ENCODE results near the gene CLDN18.

CLDN18 gene

GRCh38 chr3:138009476-138010272 lies at the start of gene CLDN18:
TSS of gene CLDN18 (plus strand) at chr3:138010165. CDS start at chr3:138010226, 61 bp downstream.
- Histone ChIP-seq H3K4me3 (ENCODE audit: insufficient read length, low read depth) (no peak within 1 kb of the TSS), H3K27me3 (ENCODE audit: insufficient read depth, insufficient read length) (no peaks in the 10 kb centered on the region), H3K4me1 (ENCODE audit: insufficient read depth, insufficient read length) (no peaks in the 10 kb centered on the region), H3K9me3 (ENCODE audit: insufficient read depth, low read length) (peaks cover 5% of the 10 kb centered on the region; the same call in 1 of the 2 replicates), H3K36me3 (ENCODE audit: insufficient read depth, insufficient read length, low read length) (no peaks in the 10 kb centered on the region), H3K9ac (ENCODE audit: insufficient read length, low read depth) (no peak within 1 kb of the TSS)
- TF ChIP-seq ZNF274 (IDR thresholded peaks at IDR 0.05; ENCODE audit: low read depth, low read length) (no peak), YY1 (IDR thresholded peaks at IDR 0.05; ENCODE audit: insufficient read depth, insufficient read length) (no peak), SUZ12 (IDR thresholded peaks at IDR 0.05; ENCODE audit: extremely low read depth, insufficient read depth, insufficient read length) (no peak)
- no peak for DNase-seq (ENCODE audit: low read depth, low spot score)

DNA sequence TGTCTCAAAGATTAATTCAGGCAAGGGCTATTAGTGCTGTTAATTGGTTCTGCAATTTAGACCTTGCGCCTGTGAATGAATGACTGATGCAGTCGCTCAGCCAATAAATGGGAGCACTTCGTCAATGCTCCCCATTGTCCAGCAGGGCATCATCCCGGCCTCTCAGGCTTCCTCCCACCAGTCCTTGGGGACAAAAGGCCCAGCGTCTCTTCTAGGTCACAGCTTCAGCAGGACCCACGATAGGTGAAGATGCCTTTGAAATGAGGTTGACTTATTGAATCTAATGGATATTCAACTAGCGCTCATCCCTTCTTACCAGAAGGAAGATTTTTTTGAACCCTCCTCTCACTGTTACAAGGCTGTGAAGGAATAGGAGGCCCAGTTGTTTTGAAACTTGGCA lies 47.7 kb upstream of the CLDN18 start:
- Histone ChIP-seq H3K36me3 (ENCODE audit: insufficient read depth, insufficient read length, low read length) (no peaks in the 10 kb centered on the region), H3K27me3 (ENCODE audit: insufficient read depth, insufficient read length) (no peaks in the 10 kb centered on the region), H3K9me3 (ENCODE audit: insufficient read depth, low read length) (no peaks in the 10 kb centered on the region), H3K9ac (ENCODE audit: insufficient read length, low read depth) (no peak overlapping the region), H3K4me1 (ENCODE audit: insufficient read depth, insufficient read length) (no peaks in the 10 kb centered on the region), H3K4me3 (ENCODE audit: insufficient read length, low read depth) (no peak overlapping the region)
- no peak for TF ChIP-seq ZNF274 (IDR thresholded peaks at IDR 0.05; ENCODE audit: low read depth, low read length)
- no peak for TF ChIP-seq YY1 (IDR thresholded peaks at IDR 0.05; ENCODE audit: insufficient read depth, insufficient read length)
- no peak for TF ChIP-seq SUZ12 (IDR thresholded peaks at IDR 0.05; ENCODE audit: extremely low read depth, insufficient read depth, insufficient read length)
- DNase-seq (ENCODE audit: low read depth, low spot score), result no peak

- Histone ChIP-seq H3K9ac (ENCODE audit: insufficient read length, low read depth) (no peak overlapping the region), H3K27me3 (ENCODE audit: insufficient read depth, insufficient read length) (no peaks in the 10 kb centered on the region), H3K36me3 (ENCODE audit: insufficient read depth, insufficient read length, low read length) (no peaks in the 10 kb centered on the region), H3K4me1 (ENCODE audit: insufficient read depth, insufficient read length) (no peaks in the 10 kb centered on the region), H3K4me3 (ENCODE audit: insufficient read length, low read depth) (no peak overlapping the region), H3K9me3 (ENCODE audit: insufficient read depth, low read length) (no peaks in the 10 kb centered on the region)
- DNase-seq (ENCODE audit: low read depth, low spot score), result no peak
- no peak for TF ChIP-seq SUZ12 (IDR thresholded peaks at IDR 0.05; ENCODE audit: extremely low read depth, insufficient read depth, insufficient read length)
- TF ChIP-seq ZNF274 (IDR thresholded peaks at IDR 0.05; ENCODE audit: low read depth, low read length), result no peak
- TF ChIP-seq YY1 (IDR thresholded peaks at IDR 0.05; ENCODE audit: insufficient read depth, insufficient read length), result no peak
These were observed 46.5 kb upstream of the CLDN18 start for GRCh38 chr3:137963463-137963862.

GRCh38 chr3:137970914-137971831 lies 38.8 kb upstream of the CLDN18 start:
- Histone ChIP-seq H3K27me3 (ENCODE audit: insufficient read depth, insufficient read length) (peaks cover 9% of the 10 kb centered on the region), H3K4me3 (ENCODE audit: insufficient read length, low read depth) (no peak overlapping the region), H3K36me3 (ENCODE audit: insufficient read depth, insufficient read length, low read length) (no peaks in the 10 kb centered on the region), H3K9ac (ENCODE audit: insufficient read length, low read depth) (no peak overlapping the region), H3K4me1 (ENCODE audit: insufficient read depth, insufficient read length) (no peaks in the 10 kb centered on the region), H3K9me3 (ENCODE audit: insufficient read depth, low read length) (no peaks in the 10 kb centered on the region)
- peak; percentile 68 for DNase-seq (ENCODE audit: low read depth, low spot score)
- TF ChIP-seq YY1 (IDR thresholded peaks at IDR 0.05; ENCODE audit: insufficient read depth, insufficient read length) (no peak), SUZ12 (IDR thresholded peaks at IDR 0.05; ENCODE audit: extremely low read depth, insufficient read depth, insufficient read length) (no peak), ZNF274 (IDR thresholded peaks at IDR 0.05; ENCODE audit: low read depth, low read length) (no peak)

DNA sequence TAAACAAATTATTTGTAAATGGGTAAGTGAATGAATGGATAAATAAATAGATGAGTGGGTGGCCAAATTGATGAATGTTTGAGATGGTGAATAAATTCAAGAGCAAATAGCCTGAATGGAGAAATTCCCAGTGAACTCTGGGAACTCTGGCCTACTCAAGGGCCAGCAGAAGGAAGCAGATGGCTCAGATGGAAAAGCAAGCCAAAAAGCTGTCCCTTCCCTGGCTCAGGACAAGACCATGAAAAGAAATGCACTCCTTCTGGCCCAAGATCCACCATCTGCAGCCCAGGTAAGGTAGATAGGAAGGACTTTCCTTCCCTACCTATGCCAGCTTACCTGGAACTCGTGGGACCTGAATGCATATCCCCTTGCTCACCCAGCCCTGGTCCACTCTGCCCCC lies 37.6 kb upstream of the CLDN18 start:
- Histone ChIP-seq H3K9me3 (ENCODE audit: insufficient read depth, low read length) (no peaks in the 10 kb centered on the region), H3K9ac (ENCODE audit: insufficient read length, low read depth) (no peak overlapping the region), H3K4me1 (ENCODE audit: insufficient read depth, insufficient read length) (no peaks in the 10 kb centered on the region), H3K27me3 (ENCODE audit: insufficient read depth, insufficient read length) (peaks cover 9% of the 10 kb centered on the region), H3K4me3 (ENCODE audit: insufficient read length, low read depth) (no peak overlapping the region), H3K36me3 (ENCODE audit: insufficient read depth, insufficient read length, low read length) (no peaks in the 10 kb centered on the region)
- no peak for DNase-seq (ENCODE audit: low read depth, low spot score)
- TF ChIP-seq ZNF274 (IDR thresholded peaks at IDR 0.05; ENCODE audit: low read depth, low read length), result no peak
- no peak for TF ChIP-seq SUZ12 (IDR thresholded peaks at IDR 0.05; ENCODE audit: extremely low read depth, insufficient read depth, insufficient read length)
- TF ChIP-seq YY1 (IDR thresholded peaks at IDR 0.05; ENCODE audit: insufficient read depth, insufficient read length), result no peak

DNA sequence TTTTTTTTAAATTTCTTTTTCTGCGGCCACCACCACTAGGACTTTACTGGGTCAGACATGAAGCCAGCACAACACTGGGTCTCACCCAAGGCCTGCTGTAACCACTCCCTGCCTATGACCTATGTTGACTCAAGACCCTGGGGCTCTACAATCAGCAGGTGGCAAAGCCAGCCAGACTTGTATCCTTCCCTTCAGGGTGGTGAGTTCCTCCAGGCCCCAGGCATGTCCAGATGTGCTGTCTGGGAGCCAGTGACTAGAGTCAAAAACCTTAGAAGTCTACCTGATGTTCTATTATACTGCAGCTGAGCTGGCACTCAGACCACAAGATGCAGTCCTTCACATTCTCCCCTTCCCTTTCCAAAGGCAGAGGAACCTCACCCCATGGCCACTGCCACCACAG lies 31.6 kb upstream of the CLDN18 start:
- Histone ChIP-seq H3K9me3 (ENCODE audit: insufficient read depth, low read length) (peaks cover 24% of the 10 kb centered on the region; the same call in 1 of the 2 replicates), H3K27me3 (ENCODE audit: insufficient read depth, insufficient read length) (no peaks in the 10 kb centered on the region), H3K4me3 (ENCODE audit: insufficient read length, low read depth) (no peak overlapping the region), H3K4me1 (ENCODE audit: insufficient read depth, insufficient read length) (no peaks in the 10 kb centered on the region), H3K36me3 (ENCODE audit: insufficient read depth, insufficient read length, low read length) (no peaks in the 10 kb centered on the region), H3K9ac (ENCODE audit: insufficient read length, low read depth) (no peak overlapping the region)
- no peak for DNase-seq (ENCODE audit: low read depth, low spot score)
- TF ChIP-seq YY1 (IDR thresholded peaks at IDR 0.05; ENCODE audit: insufficient read depth, insufficient read length) (no peak), ZNF274 (IDR thresholded peaks at IDR 0.05; ENCODE audit: low read depth, low read length) (no peak), SUZ12 (IDR thresholded peaks at IDR 0.05; ENCODE audit: extremely low read depth, insufficient read depth, insufficient read length) (no peak)

- Histone ChIP-seq H3K36me3 (ENCODE audit: insufficient read depth, insufficient read length, low read length) (no peaks in the 10 kb centered on the region), H3K9me3 (ENCODE audit: insufficient read depth, low read length) (no peaks in the 10 kb centered on the region), H3K4me1 (ENCODE audit: insufficient read depth, insufficient read length) (no peaks in the 10 kb centered on the region), H3K27me3 (ENCODE audit: insufficient read depth, insufficient read length) (no peaks in the 10 kb centered on the region), H3K9ac (ENCODE audit: insufficient read length, low read depth) (no peak overlapping the region), H3K4me3 (ENCODE audit: insufficient read length, low read depth) (no peak overlapping the region)
- TF ChIP-seq SUZ12 (IDR thresholded peaks at IDR 0.05; ENCODE audit: extremely low read depth, insufficient read depth, insufficient read length) (no peak), YY1 (IDR thresholded peaks at IDR 0.05; ENCODE audit: insufficient read depth, insufficient read length) (no peak), ZNF274 (IDR thresholded peaks at IDR 0.05; ENCODE audit: low read depth, low read length) (no peak)
- DNase-seq (ENCODE audit: low read depth, low spot score), result no peak
These were observed 22.2 kb upstream of the CLDN18 start for GRCh38 chr3:137987723-137988122.

Data from NT2/D1 (cell line).